ENCODE results near the gene HDAC1.
"Not testable (repeated sequence)": the region's sequence is repeated elsewhere in the genome, so short reads cannot be mapped to it uniquely, and the experiment has no call there.

The HDAC1 gene

DNA sequence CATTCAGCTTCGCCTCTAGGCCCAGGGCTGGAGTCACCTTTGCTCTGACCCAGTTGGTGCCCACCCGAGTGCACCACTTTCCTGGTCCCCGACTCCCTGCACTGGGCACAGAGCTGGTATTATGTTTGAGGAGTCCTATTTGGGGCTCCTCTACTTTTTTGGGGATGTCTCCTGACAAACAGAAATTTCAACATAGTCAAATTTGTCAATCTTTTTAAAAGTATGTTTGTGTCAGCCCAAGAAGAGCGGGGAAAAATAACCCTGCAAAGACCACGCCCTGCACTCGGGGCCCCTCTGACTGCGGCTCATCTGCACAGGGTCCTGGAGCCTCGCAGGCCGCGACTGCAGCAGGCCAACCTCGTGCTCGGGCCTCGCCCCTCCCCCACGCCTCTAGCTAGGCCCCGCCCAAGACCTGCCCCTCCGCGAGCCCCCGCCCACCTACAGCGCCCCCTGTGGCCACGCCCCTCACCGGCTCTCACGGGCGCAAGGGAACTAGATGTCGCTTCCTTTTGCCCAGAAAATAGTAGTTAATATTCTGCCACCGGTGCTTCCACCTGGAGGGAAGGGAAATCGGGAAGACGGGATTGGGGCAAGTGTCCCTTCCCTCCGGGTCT, 59.0 kb downstream of the HDAC1 start:
- DNase-seq, result no peak

- peak; percentile 91 for DNase-seq
Measured at GRCh38 chr1:32351399-32352238, 59.7 kb downstream of the HDAC1 start.

- no peak for DNase-seq
Measured at GRCh38 chr1:32352239-32352745, 60.4 kb downstream of the HDAC1 start.

GRCh38 chr1:32352831-32353383, 61.0 kb downstream of the HDAC1 start:
- no peak for DNase-seq

DNA sequence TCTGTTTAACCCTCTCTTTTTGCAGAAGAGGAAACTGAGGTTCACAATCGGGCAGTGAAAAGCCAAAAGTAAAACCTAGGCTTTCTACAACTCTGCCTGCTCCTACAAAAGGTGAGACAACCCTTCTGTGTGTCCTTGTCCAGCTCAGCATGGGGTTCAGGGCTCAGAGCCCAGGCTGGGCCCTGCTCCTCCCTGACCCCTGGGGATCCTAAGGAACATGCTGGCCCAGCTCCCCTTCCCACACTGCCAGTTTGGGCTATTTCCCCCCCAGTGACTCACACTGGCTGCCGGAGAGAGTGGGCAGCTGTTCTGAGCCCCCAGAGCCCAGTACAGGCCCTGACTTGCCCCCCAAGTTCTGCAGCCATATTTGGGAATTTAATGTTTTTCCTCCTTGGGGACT, 61.5 kb downstream of the HDAC1 start:
- no peak for DNase-seq

GRCh38 chr1:32353886-32354570, 62.1 kb downstream of the HDAC1 start:
- no peak for DNase-seq

- not testable (repeated sequence) for DNase-seq
Measured at GRCh38 chr1:32355778-32356177, 63.9 kb downstream of the HDAC1 start.

DNA sequence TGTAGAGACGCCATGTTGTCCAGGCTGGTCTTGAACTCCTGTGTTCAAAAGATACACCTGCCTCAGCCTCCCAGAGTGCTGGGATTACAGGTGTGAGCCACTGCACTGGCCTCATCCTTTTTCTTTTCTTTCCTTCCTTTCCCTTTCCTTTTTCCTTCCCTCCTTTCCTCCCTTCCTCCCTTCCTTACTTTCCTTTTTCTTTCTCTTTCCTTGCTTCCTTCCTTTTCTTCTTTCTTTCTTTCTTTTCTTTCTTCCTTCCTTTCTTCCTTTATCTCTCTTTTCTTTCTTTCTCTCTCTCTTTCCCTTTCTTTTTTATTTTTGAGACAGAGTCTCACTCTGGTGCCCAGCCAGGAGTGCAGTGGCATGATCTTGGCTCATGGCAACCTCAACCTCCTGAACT, 64.6 kb downstream of the HDAC1 start:
- no peak for DNase-seq

DNA sequence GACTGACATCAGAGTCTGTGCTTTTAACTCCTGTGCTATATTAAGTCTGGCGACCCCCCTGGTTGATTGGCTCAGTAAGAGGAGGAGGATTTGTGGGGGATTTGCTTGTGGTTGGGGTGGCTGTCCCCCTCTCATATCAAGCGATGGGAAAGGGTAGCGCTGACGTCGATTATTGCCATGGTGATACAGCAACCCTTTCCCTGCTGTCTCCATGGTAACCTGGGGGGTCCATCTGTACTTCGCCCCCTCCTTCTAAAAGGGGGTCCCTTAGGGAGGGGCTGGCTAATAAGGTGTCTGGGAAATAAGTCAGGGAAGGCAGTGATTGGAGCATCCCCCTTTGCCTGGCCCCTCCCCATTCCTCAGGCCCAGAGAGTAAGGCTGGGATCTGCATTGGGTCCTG, 65.7 kb downstream of the HDAC1 start:
- DNase-seq, result no peak

GRCh38 chr1:32358435-32358834, 66.6 kb downstream of the HDAC1 start:
- no peak for DNase-seq

GRCh38 chr1:32361308-32361673, 69.4 kb downstream of the HDAC1 start:
- DNase-seq, result no peak

DNA sequence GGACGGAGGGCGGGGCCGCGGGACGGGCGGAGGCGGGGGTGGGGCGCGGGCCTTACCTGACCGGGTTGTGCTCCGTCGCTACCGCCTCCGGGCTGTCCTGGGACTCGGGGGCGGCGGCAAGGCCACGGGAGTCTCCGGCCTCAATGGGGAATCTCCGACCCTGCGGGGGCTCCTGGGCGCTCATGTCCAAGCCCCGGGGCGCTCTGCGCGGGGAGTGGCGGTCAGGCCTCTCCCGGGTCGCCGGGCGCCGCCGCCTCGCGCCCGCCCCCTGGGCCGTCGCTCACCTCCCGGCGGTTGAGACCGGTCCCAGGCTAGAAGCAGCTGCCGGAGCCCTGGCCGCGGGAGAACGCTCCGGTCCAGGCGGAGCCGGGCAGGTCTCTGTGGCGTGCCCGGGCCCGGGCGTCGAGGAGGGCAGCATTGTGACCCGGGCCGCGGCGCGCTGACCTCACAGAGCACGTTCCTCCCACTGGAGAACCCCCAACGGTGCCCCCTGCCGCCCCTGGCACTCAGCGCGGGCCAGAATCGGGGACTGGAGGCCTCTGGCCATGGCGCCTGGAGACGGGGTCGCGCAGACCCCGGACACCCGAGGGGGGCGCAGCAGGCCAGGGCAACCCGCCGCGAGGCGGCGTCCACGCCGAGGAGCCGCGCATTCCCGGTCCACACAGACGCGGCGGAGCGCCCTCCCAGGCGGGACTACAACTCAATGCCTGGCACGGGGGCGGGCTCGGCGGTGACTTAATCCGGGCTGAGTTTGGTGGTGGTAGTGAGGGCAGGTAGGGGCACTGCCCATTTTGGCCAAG, 70.0 kb downstream of the HDAC1 start:
- DNase-seq, result peak; percentile 31

DNA sequence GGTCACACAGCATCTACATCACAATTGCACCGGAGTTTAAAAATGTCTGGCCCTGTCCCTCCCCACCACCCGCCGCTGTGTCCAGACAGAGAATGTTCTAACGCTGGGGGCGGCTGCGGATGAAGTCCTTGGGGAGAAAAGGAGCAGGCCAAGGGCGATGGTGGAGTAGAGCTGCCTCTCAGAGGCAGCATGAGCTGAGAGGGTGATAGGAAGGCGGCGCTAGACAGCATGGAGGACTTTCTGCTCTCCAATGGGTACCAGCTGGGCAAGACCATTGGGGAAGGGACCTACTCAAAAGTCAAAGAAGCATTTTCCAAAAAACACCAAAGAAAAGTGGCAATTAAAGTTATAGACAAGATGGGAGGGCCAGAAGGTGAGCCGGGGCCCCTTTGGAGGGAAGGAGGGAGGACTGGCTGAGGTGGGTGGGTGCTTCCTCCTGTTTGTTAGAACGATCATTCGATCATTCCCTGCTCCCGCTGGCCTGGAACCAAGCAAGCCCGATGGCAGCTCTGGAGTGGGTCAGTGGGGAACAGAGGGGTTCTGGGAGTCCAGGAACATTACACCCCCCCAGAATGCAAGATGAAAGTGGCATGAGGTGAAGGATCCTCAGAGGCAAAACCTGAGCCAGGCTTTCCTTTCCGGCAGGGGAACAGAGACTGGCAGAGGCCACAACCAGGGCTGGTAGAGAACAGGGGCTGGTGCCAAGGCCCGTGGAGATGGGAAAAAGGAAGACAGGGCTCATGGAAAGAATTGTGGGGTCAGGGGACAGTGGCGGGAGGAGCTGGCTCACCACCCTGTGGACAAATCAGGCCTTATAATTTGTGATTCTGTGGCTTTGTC, 70.8 kb downstream of the HDAC1 start, which contains the start of the genes FAM229A and TSSK3:
TSS of gene FAM229A (minus strand) at position 12 of the 840 bp plus-strand sequence. CDS start 394 bp downstream, outside the sequence.
TSS of gene TSSK3 (plus strand) at position 66 of the 840 bp plus-strand sequence. CDS start at position 229, 163 bp downstream.
- no peak for DNase-seq

DNA sequence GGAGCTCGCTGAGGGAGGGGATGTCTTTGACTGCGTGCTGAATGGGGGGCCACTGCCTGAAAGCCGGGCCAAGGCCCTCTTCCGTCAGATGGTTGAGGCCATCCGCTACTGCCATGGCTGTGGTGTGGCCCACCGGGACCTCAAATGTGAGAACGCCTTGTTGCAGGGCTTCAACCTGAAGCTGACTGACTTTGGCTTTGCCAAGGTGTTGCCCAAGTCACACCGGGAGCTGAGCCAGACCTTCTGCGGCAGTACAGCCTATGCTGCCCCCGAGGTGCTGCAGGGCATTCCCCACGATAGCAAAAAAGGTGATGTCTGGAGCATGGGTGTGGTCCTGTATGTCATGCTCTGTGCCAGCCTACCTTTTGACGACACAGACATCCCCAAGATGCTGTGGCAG, 71.8 kb downstream of the HDAC1 start:
- DNase-seq, result no peak

- no peak for DNase-seq
Measured at GRCh38 chr1:32364836-32365235, 73.0 kb downstream of the HDAC1 start.

GRCh38 chr1:32365445-32365844, 73.6 kb downstream of the HDAC1 start:
- DNase-seq, result no peak

GRCh38 chr1:32367912-32368635, 76.2 kb downstream of the HDAC1 start:
- DNase-seq, result no peak

DNA sequence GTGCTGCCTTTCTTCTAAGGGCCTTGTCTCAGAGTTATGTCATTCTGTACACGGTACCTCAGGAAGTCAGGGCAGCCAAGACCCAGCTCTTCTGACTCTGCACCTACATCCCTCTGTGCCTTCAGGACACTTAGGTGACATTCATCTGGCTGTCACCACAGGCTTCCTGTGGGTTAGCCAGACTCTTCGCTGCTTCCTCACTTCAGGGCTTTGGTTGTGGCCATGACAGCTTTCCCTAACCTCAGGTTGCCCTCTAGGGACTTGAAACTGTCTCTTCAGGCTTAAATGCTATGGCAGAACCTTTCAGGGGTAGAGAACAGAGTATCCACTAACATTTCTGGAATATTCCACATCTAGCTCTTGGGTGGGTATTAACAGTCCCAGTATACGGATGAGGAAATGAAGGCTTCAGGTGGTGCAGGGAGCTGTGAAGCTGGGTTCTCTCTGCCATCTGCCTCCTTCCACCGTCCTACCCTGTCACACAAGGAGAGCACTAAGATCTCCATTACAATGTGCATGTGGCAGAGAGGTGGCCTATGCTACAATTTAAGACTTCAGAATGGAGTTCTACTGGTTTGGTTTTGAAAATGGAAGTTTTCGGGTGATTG, 80.4 kb downstream of the HDAC1 start:
- DNase-seq, result no peak

GRCh38 chr1:32373996-32374592, 82.2 kb downstream of the HDAC1 start:
- DNase-seq, result no peak

DNA sequence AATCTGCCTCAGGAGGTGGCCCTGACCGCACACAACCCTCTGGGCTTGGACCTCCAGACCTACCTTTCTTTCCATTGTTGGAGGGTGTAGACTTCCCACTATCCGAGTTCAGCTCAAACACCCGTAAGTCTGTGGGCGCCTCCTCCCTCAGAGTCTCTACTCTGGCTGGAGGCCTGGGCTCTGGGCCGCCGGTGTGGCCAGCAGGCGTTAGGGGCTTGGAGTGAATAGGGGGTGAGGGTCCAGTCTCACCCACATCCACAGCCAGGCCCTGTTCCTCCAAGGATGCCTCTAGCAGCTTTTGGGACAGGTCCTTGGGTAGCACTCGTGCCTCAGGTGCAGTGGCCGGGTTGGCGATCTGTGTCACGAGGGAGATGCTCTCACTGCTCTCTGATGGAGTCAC, 84.3 kb downstream of the HDAC1 start:
- DNase-seq, result no peak
